Stimulated activated CD4-positive, alpha-beta T cell treated with anti-CD3 and anti-CD28 coated beads, Interleukin-15, amount 100 ng/mL, for 1 hour (primary cell): ENCODE data around the gene SH2D6.
"Not testable (repeated sequence)": the region's sequence is repeated elsewhere in the genome, so short reads cannot be mapped to it uniquely, and the experiment has no call there.

Experiments
- DNase-seq, 2 donors: peaks; one replicate each; pipeline ENCODE4 v3.0.0-alpha.2; 2020; ENCODE audit warnings: low read depth in 1 of 2, low spot score in 1 of 2

Gene SH2D6

DNA sequence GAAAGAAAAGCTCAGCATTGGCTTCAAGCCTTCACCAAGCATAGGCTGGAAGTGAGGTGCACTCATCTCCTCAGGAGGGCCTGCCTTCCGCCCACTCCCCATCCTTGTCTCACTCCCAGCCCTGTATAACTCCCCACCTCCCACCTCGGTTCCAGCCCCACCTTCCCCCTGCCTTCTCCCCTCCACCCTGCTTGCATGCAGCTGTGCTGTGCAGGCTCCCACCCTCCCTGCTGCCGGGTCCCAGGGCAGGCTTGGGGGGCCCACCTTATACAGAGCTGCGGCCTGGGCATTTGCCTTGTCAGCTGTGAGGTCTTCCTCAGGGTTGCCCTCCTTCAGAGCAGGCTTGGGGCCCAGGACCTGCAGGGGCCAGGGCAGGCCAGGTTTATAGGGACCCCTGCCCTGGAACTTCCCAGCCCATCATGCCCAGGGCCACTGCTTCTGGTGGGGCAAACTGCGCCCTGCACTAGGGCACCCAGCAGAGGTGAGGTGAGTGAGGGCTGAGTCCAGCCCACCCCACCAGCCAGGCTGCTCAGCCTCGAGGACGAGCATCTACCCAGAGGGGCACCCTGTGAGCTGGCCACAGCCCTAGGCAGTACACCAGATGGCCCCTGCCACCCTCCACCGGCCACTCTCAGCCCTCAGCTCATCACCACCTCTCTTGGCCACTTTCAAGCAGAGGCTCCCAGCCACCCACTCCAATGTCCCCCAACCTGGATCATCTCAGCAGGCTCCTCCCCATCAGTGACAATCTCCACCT lies 19.9 kb upstream of the SH2D6 start:
- DNase-seq: no peak

- no peak for DNase-seq
Measured at GRCh38 chr2:85399183-85399455, 19.4 kb upstream of the SH2D6 start.

GRCh38 chr2:85400023-85400422 lies 18.5 kb upstream of the SH2D6 start:
- DNase-seq: no peak

GRCh38 chr2:85400541-85401463 lies 17.7 kb upstream of the SH2D6 start:
- DNase-seq: no peak

GRCh38 chr2:85401464-85401805 lies 17.1 kb upstream of the SH2D6 start:
- no peak for DNase-seq

- DNase-seq: no peak
Measured at GRCh38 chr2:85401844-85402243, 16.7 kb upstream of the SH2D6 start.

GRCh38 chr2:85405201-85406059 lies 13.1 kb upstream of the SH2D6 start:
- peak in 1 of 2 donors; percentile 38 for DNase-seq

GRCh38 chr2:85409845-85410583 lies 8.5 kb upstream of the SH2D6 start, which contains the start of gene CAPG:
Gene CAPG, minus strand, starts transcription at chr2:85410366. Its CDS starts 8,221 bp downstream, at chr2:85402145.
- DNase-seq: no peak

GRCh38 chr2:85410584-85411404 lies 7.7 kb upstream of the SH2D6 start:
- DNase-seq: no peak

DNA sequence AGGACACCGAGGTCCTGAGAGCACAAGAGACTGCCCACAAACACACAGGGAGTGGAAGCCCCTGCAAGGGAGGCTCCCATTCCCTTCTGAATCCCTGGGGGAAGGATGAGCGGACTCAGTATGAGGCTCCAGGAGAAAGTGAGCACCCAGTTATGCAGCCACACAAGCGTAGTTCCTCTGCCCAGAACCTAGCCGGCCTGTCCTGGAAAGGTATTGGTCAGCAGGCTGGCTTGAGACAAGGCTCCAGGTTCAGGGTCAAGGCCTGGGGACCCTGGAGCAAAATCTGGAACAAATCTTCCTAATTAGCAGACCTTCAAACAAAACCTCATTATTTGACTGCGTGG lies 7.1 kb upstream of the SH2D6 start:
- DNase-seq: no peak

- peak in 1 of 2 donors; percentile 41 for DNase-seq
Measured at GRCh38 chr2:85413592-85414420, 4.7 kb upstream of the SH2D6 start.

GRCh38 chr2:85414421-85414759 lies 4.1 kb upstream of the SH2D6 start:
- DNase-seq: not testable (repeated sequence)

GRCh38 chr2:85414761-85415553 lies 3.6 kb upstream of the SH2D6 start:
- DNase-seq: no peak

DNA sequence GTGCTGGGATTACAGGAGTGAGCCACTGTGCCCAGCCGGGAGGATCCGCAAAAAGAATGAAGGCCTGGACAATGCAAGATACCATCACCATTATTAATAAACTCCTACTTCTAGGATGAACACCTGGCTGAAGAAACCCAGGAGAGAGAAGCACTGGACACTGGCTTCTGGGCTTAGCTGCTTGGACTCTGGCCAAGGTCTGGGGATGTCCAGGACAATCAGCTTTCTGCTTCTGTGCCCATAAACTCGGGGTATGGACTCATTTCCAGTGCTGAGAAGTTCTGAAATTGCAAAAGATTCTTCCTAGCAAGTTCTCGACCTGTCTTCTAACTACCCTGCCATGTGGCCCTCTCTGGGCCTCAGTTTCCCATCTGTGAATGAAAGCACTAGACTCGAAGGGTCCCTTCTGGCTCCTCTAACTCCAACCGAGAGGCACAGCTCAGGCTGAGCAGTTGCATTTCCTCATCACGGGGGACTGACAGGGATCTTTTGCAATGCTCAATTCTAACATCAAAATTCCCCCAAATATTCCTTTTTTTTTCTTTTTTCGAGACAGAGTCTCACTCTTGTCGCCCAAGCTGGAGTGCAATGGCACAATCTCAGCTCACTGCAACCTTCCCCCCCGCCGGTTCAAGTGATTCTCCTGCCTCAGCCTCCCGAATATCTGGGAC lies 2.4 kb upstream of the SH2D6 start:
- no peak for DNase-seq

DNA sequence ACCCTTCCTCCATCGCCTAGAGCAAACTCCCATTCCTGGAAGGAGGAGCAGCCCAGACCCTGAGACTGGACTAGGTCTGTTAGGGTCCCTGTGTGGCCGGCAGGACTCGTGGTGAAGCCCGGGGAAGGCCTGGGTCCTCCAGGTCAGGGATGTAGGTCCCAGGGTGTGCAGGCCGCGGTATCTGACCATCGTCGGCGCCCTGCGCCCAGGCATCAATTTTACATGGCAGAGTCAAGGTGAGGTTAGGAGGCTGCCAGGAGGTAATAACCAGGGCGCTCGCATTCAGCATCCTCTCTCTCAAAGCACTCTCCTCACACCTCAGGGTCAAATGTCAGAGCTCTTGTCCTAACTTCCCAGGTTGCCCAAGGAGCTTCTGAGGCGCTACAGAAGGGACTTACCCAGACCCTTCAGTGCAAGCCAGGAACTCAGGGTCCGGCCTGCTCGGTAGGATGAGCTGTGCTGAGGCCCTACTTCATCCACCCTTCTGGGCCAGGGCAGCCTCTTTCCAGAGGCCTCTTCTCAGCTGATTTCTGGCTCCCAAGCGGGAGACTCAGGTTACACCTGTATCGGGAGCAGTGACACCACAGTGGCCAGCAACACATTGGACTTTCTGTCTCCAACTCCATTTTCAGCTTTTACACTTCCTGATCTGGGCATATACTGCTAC lies 628 bp downstream of the SH2D6 start:
- DNase-seq: no peak

- peak; percentile 83 to 91 for DNase-seq
Measured at GRCh38 chr2:85420536-85421259, 2.2 kb downstream of the SH2D6 start.
